HG02884 (cell line): Measurements from ENCODE around the gene POLR2J.
"Not testable (repeated sequence)": the region's sequence is repeated elsewhere in the genome, so short reads cannot be mapped to it uniquely, and the experiment has no call there.

Experiments used
- ATAC-seq: cut with Tn5 transposase; IDR thresholded peaks from one replicate; pipeline ENCODE4 v1.9.1; 2021; ENCODE audit warnings: mild to moderate bottlenecking, moderate library complexity; ENCODE audit not compliant: unreplicated experiment

The POLR2J gene

DNA sequence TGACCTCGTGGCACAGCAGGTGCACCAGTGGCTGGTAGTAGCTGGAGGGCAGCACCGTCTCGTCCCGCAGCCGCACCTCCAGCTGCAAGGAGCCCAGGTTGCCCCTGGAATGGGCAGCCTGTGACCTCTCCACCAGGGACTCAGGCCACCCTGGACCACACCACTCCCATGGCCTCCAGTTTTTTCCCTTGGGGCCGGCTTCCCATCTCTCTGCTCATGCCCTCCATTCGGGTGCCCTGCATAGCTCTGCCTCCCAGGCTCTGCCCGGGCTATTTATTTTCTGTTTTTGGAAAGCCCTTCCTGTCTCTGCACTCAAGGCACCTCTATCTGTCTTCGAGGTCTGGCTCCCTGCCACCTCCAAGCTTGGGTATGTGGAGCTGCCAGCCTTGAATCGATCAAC is 18.1 kb upstream of the POLR2J start:
- ATAC-seq, result not testable (repeated sequence)

DNA sequence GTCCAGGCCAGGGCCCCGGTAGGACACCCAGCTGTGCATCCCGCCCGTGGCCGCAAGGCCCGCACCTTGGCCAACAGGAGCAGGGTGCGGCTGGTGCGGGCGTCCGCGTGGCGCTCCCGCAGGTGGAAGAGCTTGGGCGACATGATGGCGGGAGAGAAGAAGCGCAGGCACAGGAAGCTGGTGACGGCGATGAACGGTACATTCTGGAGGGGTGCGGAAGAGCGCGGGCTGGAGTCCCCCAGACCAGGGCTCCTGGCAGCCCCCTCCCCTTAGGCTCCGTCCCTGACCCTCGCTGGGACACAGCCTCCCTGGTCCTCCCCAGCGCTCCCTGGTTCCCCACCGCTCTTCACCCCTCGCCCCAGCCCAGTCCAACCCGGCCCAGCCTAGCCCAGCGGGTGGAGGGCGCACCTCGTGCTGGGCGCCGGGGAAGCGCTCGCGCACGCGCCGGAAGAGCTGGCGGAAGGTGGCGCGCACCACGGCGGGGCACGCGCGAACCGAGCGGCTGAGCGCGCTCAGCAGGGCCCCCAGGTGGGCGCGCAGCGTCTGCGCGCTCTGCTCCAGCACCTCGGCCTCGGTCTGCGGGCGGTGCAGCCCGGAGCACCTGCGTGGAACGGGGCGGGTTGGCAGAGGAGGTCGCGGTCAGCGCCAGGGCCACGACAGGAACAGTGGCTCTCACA is 15.9 kb upstream of the POLR2J start:
- peak; percentile 59 for ATAC-seq

DNA sequence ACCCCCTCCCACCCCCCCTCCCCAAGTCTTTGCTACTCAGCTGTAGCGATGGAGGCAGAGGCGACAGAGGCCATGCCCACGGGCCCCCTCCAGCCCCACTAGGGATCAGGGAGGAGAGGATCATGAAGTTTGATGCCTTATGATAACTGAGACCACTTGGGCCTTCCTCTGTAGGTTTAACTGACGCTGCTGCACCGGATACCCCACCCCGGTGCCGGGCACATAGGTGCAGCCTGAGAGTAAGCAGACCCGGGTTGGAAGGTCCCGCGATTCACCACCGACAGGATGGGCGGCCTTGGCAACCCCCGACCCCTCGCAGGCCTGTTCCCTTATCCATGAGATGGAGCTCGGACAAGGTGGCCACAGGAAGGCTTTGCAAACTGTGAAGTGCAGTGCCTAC is 15.3 kb upstream of the POLR2J start:
- not testable (repeated sequence) for ATAC-seq

DNA sequence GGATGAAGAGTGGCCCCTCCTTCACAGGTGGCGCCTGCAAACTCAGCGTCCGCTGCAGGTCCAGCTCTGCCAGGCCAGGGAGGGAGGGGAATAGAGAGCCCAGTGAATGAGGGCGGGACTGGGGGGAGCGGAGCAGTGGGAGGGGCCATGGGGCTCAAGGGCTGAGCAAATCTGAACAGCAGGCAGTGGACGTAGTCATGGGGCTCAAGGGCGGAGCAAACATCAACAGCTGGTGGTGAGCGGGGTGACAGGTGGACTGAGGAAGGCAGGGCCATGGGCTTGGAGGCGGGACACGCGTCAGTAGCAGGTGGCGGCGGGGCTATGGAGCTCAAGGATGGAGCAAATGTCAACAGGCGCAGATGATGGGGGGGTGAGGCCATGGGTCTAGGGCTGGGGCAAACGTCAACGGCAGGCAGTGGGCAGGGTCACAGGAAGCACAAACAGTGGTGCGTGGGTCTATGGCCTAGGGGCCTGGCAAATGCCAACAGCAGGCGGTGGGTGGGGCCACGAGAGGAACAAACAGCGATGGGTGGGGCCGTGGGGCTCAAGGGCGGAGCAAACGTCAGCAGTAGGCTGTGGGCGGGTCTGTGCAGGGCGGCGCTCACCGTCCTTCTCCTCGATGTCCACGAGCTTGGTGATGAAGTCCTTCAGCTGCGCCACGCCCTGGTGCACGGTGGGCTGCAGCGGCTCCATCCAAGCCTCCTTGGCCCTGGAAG is 14.7 kb upstream of the POLR2J start:
- ATAC-seq, result peak; percentile 39

DNA sequence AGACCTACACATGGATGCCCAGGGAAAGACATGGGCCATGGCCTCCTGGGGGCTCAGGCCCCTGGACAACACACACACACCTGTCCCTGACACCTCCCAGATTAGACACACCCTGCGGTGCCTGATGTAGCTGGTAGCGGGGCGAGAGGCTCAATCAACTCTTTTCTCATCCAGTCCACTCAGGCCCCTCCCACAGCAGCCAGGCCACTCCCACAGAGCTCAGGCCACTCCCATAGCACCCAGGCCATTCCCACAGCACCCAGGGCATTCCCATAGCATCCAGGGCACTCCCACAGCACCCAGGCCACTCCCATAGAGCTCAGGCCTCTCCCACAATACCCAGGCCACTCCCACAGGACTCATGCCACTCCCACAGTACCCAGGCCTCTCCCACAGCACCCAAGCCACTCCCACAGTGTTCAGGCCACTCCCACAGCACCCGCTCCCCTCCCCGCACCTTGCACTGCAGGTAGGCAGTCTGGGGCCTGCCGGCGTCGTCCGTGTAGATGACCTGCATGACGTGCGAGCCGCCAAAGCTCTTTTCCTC is 11.9 kb upstream of the POLR2J start:
- ATAC-seq, result peak; percentile 40

DNA sequence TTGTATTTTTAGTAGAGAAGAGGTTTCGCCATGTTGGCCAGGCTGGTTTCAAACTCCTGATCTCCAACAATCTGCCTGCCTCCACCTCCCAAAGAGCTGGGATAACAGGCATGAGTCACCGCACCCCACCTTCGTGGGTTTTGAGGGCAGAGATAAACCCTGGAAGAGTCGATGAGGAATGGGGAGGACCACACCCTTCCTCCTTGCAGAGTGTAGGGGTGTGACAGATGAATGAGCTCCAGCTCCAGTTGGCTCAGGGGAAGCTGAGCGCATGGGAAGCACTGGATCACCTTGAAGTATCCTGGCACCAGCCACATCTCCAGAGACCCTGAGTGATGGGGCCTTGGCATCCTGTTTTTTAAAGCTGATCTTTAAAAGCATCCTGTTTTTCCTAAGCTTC is 5.6 kb upstream of the POLR2J start:
- not testable (repeated sequence) for ATAC-seq

DNA sequence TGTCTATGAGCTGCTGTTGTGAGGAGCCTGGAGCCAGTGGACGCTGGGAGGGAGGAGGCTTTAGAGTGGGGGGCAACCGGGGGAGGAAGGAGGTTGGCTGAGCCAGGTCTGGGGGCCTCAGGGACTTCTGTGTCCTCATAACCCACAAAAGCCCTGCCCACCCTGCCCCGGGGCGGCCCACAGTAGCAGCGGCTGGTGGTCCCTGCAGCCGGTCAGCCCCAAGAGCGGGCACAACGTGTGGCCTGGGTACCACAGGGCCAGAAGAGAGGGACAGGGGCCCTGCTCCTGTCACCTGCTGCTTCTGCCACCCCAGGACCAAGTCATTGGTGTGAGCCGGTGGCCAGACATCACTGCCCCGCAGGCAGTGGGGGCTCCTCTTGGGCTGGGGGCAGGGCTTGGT is 3.2 kb upstream of the POLR2J start:
- not testable (repeated sequence) for ATAC-seq

DNA sequence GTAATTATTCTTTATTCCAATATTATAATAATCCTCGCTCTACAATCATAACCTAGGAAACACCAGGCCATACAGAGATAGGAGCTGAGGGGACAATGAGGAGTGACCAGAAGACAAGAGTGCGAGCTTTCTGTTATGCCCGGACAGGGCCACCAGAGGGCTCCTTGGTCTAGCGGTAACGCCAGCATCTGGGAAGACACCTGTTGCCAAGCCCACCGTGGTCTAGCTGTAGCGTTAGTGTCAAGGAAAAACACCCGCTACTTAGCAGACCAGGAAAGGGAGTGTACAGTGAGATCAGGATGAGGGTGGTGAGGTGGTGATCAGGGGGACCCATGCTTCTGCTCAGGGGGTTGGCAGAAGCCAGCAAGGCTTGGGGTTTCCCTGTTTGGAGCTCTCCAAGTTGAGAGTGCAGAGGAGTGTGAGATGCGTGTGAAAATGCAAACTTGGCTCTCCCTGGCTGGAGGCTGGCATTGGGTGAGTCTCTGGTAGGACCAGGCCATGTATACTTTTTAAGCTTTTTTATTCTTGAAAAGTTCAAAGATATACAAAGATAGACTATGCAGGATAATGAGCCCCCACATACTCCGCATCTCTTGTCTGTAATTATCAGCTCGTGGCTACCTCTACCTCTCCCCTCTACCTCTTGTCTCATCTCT is 1.4 kb upstream of the POLR2J start:
- ATAC-seq, result not testable (repeated sequence)

DNA sequence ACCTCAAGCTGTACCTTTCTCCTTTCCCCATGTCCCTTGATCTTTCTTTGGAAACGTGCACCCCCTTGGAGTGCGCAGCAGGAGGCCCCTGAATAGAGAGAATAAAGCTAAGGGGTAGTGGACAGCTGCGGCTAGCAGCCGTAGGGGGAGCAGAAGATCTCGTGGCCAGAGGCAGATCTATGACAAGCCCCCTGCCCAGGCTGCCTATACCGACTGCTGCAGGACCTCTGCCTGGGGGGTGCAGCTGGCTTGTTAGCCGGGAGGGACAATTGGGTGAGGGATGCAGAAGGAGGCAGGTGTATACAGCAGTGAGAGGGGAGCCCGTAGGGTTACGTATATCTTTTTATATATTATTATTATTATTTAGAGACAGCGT is 475 bp upstream of the POLR2J start:
- ATAC-seq, result peak; percentile 24

DNA sequence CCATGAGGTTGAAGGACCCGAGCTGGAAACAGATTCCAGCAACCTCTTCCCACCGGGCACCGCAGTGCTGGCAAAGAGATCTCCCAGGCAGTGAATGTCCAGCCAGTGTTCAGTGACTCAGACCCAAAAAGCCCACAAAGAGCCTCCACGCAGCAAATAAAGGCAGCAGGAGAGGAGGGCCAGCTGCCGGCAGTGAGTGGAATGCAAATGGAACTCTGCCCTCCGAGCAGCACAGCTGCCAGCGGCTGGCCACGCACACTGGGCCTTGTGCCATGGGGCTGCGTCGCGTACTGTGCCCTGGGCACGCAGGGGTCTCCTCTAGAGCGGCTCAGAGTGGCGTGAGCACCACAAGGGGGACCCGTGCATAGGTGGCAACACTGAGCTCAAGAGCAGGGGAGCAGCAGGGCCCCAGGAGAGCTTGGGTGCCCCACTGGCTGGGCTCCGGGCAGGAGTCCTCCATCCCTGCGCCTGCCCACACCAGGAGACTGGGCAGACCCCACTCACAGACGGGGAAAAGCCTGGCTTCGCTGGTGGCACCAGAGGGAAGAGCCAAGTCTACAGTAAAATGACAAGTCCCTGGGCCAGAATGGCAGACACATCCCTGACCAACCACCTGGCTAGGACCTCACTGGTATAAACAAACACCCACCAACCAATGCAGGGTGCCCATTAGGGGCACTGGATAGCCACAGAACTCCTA is 3.8 kb downstream of the POLR2J start:
- not testable (repeated sequence) for ATAC-seq

DNA sequence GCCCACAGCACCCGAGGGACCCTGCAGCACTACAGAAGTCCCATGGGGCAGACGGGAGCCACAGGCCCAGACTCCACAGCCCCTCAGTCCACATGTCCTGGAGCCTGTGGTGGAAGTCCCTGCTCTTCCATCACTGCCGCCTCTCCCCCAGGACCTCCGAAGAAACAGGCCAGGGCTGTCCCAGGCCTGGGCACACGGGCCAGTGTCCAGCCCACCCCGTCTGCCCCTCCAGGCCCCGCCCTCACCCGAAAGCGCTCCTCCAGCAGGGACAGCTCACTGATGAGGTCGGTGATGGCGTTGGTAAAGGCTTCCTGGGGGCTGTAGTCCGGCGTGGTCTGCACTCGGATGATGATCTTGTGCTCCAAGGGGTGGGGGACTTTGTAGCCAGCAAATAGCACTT is 4.6 kb downstream of the POLR2J start:
- ATAC-seq, result not testable (repeated sequence)

DNA sequence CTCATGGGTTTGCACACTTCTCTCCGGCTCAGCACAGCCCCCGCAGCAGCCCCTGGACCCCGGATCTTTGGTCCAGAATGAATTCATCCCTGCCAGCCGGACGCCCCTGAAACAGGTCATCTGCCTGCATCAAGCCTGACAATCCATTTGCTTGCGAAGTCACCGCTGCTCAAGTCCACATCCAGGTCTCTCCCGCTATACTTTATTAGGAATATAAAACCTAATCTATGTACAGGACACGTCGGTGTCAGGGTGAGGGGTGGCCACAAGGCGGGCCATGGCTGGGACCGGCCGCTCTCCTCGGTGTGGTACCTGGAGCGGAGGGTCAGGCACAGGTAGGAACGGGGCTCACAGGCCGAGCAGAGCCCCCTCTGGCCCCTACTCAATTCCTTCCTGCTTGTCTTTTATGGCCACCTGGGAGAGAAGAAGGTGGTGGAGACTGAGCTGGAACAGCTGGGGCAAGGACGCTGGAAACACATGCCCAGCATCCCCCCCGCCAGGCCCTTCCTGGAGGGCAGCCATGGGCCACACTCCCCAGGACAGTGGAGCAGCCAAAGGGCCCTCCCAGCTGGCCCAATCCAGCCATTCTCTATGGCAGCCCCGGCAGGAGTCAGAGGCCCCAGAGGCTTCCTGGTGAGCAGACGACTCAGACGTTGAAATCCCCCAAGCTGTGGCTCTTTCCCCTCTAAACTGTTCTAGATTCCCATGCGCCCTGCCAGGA is 5.3 kb downstream of the POLR2J start:
- ATAC-seq, result no peak

DNA sequence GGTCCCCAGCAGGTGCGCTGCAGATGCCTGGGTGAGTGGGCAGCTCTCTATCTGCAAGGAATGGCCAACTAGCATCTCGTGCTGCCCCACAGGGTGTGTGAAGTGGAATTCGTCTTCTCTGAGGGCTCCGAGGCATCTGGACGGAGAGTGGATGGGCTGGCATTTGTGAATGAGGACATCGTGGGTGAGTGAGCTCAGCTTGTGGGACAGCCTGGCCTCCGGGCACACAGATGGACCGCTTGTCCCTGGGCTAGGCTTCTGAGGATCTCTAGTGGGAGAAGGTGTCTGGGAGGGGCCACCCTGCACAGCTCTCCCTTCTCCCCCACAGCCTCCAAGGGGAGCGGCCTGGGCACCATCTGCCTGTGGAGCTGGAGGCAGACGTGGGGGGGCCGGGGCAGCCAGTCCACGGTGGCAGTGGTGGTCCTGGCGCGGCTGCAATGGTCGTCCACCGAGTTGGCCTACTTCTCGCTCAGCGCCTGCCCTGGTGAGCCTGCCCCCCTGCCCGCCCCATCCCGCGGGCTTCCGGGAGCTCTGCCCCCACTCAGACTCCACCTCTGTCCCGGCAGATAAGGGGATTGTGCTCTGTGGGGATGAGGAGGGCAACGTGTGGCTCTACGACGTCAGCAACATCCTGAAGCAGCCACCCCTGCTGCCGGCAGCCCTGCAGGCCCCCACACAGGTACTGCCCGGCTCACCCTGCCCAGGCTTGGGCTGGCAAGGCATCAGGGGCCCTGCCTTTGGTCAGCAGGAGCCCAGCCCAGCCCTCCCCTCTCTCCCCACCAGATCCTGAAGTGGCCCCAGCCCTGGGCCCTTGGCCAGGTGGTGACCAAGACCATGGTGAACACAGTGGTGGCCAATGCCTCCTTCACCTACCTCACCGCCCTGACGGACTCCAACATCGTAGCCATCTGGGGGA is 6.3 kb downstream of the POLR2J start:
- ATAC-seq, result no peak

DNA sequence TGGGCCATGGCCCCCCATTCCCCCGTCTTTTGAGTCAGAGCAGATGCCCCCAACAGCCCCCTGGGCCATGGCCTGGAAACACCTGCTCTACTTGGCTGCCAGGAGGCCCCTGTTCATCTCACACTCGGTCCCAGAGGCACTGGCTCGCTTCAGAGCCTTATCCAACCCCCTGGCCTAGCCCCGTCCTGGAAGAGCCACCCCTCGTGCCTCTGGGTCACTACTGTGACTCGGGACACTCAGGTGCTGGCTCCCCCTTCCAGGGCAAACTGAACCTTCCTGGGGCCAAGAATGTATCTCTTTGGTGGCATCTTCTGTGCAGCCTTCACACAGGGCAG is 7.0 kb downstream of the POLR2J start:
- ATAC-seq, result no peak

DNA sequence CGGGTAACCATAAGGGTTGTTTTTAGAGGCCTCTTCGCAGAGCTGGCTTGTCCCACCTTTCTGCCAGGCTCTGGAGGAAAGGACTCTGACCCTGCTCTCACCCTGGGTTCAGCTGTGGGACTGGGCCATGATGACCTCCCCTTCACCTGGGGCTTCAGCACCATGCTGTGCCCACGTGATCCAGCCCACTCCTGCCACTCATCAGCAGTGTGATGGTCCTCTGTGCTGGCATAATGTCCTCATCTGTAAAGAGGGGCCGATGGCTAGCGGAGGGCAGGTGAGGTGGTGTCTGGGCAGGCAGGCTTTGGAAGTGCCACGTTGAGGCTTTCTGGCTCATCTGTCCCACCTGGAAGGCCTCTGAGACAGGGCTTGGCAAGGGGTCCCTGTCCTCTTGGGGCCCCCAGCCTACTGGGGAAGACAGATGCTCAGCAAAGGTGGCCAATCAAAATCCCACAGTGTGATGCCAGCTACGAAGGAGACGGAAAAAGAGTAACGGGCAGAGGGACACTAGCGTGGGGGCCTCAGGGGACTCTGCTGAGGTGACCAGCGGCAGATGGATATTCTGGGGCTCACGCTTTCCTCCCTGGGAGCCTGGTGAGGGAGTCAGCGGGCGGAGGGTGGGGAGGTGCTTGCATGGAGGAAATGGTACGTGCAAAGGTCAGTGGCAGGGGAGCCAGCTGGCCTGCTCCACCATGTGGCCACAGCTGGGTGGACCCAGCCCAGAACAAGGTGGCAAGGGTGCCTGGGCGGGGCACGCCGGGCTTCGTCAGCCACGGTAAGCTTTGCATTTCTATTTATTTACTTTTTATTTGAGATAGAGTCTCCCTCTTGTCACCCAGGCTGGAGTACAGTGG is 8.5 kb downstream of the POLR2J start:
- ATAC-seq, result no peak

DNA sequence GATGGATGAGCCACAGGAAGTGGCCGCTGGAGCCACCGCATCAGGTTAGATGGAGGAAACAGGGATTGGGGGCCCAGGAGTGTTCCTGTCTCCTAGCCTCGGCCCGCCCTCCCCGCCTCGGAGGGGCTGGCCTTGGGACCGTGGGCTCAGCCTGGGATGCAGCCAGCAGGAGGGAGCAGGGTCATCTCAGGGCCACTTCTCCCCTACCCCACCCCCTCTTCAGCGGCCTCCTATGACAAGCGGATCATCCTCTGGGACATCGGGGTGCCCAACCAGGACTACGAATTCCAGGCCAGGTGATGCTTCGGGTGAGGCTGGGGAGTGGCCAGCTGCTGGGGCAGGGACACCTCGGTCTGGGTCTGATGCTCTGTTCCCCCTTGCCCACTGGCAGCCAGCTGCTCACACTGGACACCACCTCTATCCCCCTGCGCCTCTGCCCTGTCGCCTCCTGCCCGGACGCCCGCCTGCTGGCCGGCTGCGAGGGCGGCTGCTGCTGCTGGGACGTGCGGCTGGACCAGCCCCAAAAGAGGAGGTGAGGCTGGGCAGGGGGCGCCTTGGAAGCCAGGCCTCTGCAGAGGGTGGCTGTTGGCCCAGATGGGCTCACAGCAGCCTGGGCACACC is 9.3 kb downstream of the POLR2J start:
- no peak for ATAC-seq

DNA sequence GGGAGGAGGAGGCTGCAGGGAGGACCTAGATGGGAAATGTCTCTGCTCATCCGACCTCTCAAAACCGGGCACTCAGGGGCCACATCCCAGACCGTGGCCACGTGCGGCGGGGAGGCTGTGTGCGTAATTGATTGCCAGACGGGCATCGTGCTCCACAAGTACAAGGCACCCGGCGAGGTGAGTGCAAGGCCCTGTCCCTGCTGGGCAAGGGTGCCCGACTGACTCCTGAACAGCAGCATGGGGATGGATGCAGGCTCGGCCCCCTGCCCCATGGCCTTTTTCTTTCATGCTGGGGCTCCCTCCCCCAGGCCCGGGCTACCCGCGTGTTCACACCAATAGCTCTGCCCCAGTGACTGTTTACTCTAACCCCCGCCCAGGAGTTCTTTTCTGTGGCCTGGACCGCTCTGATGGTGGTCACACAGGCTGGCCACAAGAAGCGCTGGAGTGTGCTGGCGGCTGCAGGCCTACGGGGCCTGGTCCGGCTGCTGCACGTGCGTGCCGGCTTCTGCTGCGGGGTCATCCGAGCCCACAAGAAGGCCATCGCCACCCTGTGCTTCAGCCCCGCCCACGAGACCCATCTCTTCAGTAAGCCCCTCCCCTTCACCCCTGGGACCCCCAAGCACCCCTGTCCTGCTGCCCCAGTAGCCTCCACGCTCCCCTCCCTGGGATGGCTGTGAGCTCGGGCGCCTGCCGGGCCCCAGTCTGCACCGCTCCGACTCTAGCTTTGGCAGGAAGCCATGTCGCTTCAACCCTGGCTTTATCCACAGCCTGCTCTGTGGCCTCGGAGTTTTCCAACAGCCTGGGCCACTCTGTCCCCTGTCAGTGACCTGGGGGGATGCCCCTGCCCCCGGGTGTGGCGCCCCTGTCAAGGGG is 10.0 kb downstream of the POLR2J start:
- no peak for ATAC-seq
